Measurements from ENCODE around the gene LIPT2.

LIPT2 gene

GRCh38 chr11:74480688-74481417, 12.7 kb downstream of the LIPT2 start:
- no peak for DNase-seq
- no peaks in the 10 kb centered on the region for H3K36me3 ChIP-seq
- H3K27ac ChIP-seq, result no peak overlapping the region
- no peak overlapping the region for H3K4me3 ChIP-seq (ENCODE audit: low read depth, low read length)
- TF ChIP-seq CTCF (IDR thresholded peaks at IDR 0.05; ENCODE audit: low read depth, low read length), result no peak
- H3K27me3 ChIP-seq (ENCODE audit: insufficient read depth, low read depth, severe bottlenecking), result no peaks in the 10 kb centered on the region
- no peaks in the 10 kb centered on the region for H3K9me3 ChIP-seq (ENCODE audit: severe bottlenecking)

GRCh38 chr11:74479732-74480123, 13.8 kb downstream of the LIPT2 start:
- Histone ChIP-seq H3K27ac (no peak overlapping the region), H3K36me3 (no peaks in the 10 kb centered on the region), H3K4me3 (ENCODE audit: low read depth, low read length) (no peak overlapping the region), H3K27me3 (ENCODE audit: insufficient read depth, low read depth, severe bottlenecking) (no peaks in the 10 kb centered on the region), H3K9me3 (ENCODE audit: severe bottlenecking) (no peaks in the 10 kb centered on the region)
- TF ChIP-seq CTCF (IDR thresholded peaks at IDR 0.05; ENCODE audit: low read depth, low read length), result no peak
- DNase-seq, result no peak

- no peak for DNase-seq
- Histone ChIP-seq H3K27me3 (ENCODE audit: insufficient read depth, low read depth, severe bottlenecking) (no peaks in the 10 kb centered on the region), H3K9me3 (ENCODE audit: severe bottlenecking) (no peaks in the 10 kb centered on the region), H3K27ac (no peak overlapping the region), H3K4me3 (ENCODE audit: low read depth, low read length) (no peak overlapping the region), H3K36me3 (no peaks in the 10 kb centered on the region)
- TF ChIP-seq CTCF (IDR thresholded peaks at IDR 0.05; ENCODE audit: low read depth, low read length), result no peak
Measured at GRCh38 chr11:74478877-74479731, 14.4 kb downstream of the LIPT2 start.

- no peak for TF ChIP-seq CTCF (IDR thresholded peaks at IDR 0.05; ENCODE audit: low read depth, low read length)
- Histone ChIP-seq H3K36me3 (no peaks in the 10 kb centered on the region), H3K9me3 (ENCODE audit: severe bottlenecking) (no peaks in the 10 kb centered on the region), H3K27me3 (ENCODE audit: insufficient read depth, low read depth, severe bottlenecking) (no peaks in the 10 kb centered on the region), H3K27ac (no peak overlapping the region), H3K4me3 (ENCODE audit: low read depth, low read length) (no peak overlapping the region)
- DNase-seq, result no peak
Measured at GRCh38 chr11:74476536-74476935, 17.0 kb downstream of the LIPT2 start.

- Histone ChIP-seq H3K27ac (no peak overlapping the region), H3K36me3 (no peaks in the 10 kb centered on the region), H3K27me3 (ENCODE audit: insufficient read depth, low read depth, severe bottlenecking) (no peaks in the 10 kb centered on the region), H3K4me3 (ENCODE audit: low read depth, low read length) (no peak overlapping the region), H3K9me3 (ENCODE audit: severe bottlenecking) (no peaks in the 10 kb centered on the region)
- TF ChIP-seq CTCF (IDR thresholded peaks at IDR 0.05; ENCODE audit: low read depth, low read length), result no peak
- no peak for DNase-seq
Measured at GRCh38 chr11:74474316-74474715, 19.2 kb downstream of the LIPT2 start.
